SK-N-SH treated with all-trans-retinoic acid at 6 μM for 48 hours (cell line): ENCODE results near the gene CALCOCO1.

ENCODE experiments used
- ATAC-seq: fragments of 200-7000 bp; cut with Tn5 transposase; 3 replicates; pipeline ENCODE4 v1.9.1; 2020; ENCODE audit warnings: mild to moderate bottlenecking, moderate library complexity
- BACH2 ChIP-seq: fragments of 250-450 bp; sonication (Bioruptor Pico); IDR thresholded peaks from 2 replicates; pipeline ENCODE4 v1.9.0; 2021; ENCODE audit warnings: mild to moderate bottlenecking, borderline replicate concordance
- CSDC2 ChIP-seq: fragments of 250-450 bp; sonication (Bioruptor Pico); IDR thresholded peaks from 2 replicates; pipeline ENCODE4 v1.5.0; 2020; ENCODE audit warnings: mild to moderate bottlenecking, moderate library complexity
- ESRRG ChIP-seq: fragments of 250-450 bp; sonication (Bioruptor Pico); IDR thresholded peaks from 2 replicates; pipeline ENCODE4 v1.6.1; 2021; ENCODE audit warnings: mild to moderate bottlenecking
- GLIS3 ChIP-seq: fragments of 250-450 bp; sonication (Bioruptor Pico); IDR thresholded peaks from 2 replicates; pipeline ENCODE4 v1.5.0; 2020; ENCODE audit warnings: mild to moderate bottlenecking, moderate library complexity
- ISL1 ChIP-seq: fragments of 250-450 bp; sonication (Bioruptor Pico); IDR thresholded peaks from 2 replicates; pipeline ENCODE4 v2.1.2; 2022; ENCODE audit warnings: mild to moderate bottlenecking, moderate library complexity
- PPARA ChIP-seq: fragments of 250-450 bp; sonication (Bioruptor Pico); IDR thresholded peaks from 2 replicates; pipeline ENCODE4 v1.5.0; 2020; ENCODE audit warnings: mild to moderate bottlenecking, borderline replicate concordance
- RARB ChIP-seq: fragments of 250-450 bp; sonication (Bioruptor Pico); IDR thresholded peaks from 2 replicates; pipeline ENCODE4 v1.8.0; 2021; ENCODE audit warnings: mild to moderate bottlenecking, moderate library complexity
- SNAI2 ChIP-seq: fragments of 250-450 bp; sonication (Bioruptor Pico); IDR thresholded peaks from 2 replicates; pipeline ENCODE4 v1.5.0; 2020; ENCODE audit warnings: mild to moderate bottlenecking, moderate library complexity
- TCF4 ChIP-seq: fragments of 250-450 bp; sonication (Bioruptor Pico); IDR thresholded peaks from 2 replicates; pipeline ENCODE4 v1.8.0; 2021; ENCODE audit warnings: mild to moderate bottlenecking, moderate library complexity, borderline replicate concordance
- TOX ChIP-seq: fragments of 250-450 bp; sonication (Bioruptor Pico); IDR thresholded peaks from 2 replicates; pipeline ENCODE4 v1.8.0; 2021; ENCODE audit warnings: mild to moderate bottlenecking, moderate library complexity, borderline replicate concordance
- ZC3H10 ChIP-seq: fragments of 250-450 bp; sonication (Bioruptor Pico); IDR thresholded peaks from 2 replicates; pipeline ENCODE4 v1.5.1; 2021; ENCODE audit warnings: mild to moderate bottlenecking, moderate library complexity
- ZFP3 ChIP-seq: fragments of 250-450 bp; sonication (Bioruptor Pico); IDR thresholded peaks from 2 replicates; pipeline ENCODE4 v1.5.0; 2020; ENCODE audit warnings: mild to moderate bottlenecking, moderate library complexity
- ZFP30 ChIP-seq: fragments of 450-650 bp; formaldehyde crosslinking; IDR thresholded peaks from 2 replicates; pipeline ENCODE4 v1.5.0; 2022; ENCODE audit warnings: mild to moderate bottlenecking, moderate library complexity
- ZNF565 ChIP-seq: fragments of 450-650 bp; formaldehyde crosslinking; conservative IDR thresholded peaks from 2 replicates; pipeline ENCODE4 v1.5.0; 2020; ENCODE audit warnings: low read depth, mild to moderate bottlenecking, moderate library complexity
- ZNF70 ChIP-seq: fragments of 450-650 bp; formaldehyde crosslinking; IDR thresholded peaks from 2 replicates; pipeline ENCODE4 v1.5.0; 2020; ENCODE audit warnings: mild to moderate bottlenecking, moderate library complexity
- ZNF8 ChIP-seq: fragments of 450-650 bp; formaldehyde crosslinking; IDR thresholded peaks from 2 replicates; pipeline ENCODE4 v1.5.0; 2020; ENCODE audit warnings: mild to moderate bottlenecking, moderate library complexity
- TF ChIP-seq, protein P1 (sequence below): fragments of 250-450 bp; sonication (Bioruptor Pico); IDR thresholded peaks from 2 replicates; pipeline ENCODE4 v1.5.1; 2021; ENCODE audit warnings: mild to moderate bottlenecking, moderate library complexity
- TF ChIP-seq, protein P2 (sequence below): fragments of 250-450 bp; sonication (Bioruptor Pico); IDR thresholded peaks from 2 replicates; pipeline ENCODE4 v1.8.0; 2021; ENCODE audit warnings: low read depth, mild to moderate bottlenecking, moderate library complexity, borderline replicate concordance
- TF ChIP-seq, protein P3 (sequence below): fragments of 250-450 bp; sonication (Bioruptor Pico); IDR thresholded peaks from 2 replicates; pipeline ENCODE4 v1.5.1; 2020; ENCODE audit warnings: low read depth, mild to moderate bottlenecking, moderate library complexity
- TF ChIP-seq, protein P4 (sequence below): fragments of 250-450 bp; sonication (Bioruptor Pico); IDR thresholded peaks from 2 replicates; pipeline ENCODE4 v1.8.0; 2020; ENCODE audit warnings: mild to moderate bottlenecking, moderate library complexity, borderline replicate concordance

CALCOCO1 gene

DNA sequence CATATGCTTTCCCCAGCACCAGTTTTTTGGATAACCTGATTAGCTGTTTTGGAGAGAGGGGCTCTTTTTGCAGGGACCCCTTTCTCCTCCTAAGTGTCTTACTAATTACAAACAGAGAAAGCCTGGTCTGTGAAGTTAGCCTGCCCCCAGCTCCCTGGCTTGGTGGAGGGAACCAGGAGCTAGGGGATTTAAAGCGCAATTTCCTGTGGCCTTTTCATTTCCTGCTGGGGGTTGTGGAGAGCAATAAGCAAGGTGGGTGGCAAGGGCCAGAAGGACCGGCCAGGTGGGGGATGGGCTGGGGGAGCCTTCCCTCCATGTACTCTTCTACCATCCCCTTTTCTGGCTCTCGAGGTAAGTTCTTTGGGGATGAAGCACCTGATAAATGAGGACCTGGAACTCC is 28.6 kb upstream of the CALCOCO1 start:
- ATAC-seq = no peak
- TF ChIP-seq, protein P1, sequence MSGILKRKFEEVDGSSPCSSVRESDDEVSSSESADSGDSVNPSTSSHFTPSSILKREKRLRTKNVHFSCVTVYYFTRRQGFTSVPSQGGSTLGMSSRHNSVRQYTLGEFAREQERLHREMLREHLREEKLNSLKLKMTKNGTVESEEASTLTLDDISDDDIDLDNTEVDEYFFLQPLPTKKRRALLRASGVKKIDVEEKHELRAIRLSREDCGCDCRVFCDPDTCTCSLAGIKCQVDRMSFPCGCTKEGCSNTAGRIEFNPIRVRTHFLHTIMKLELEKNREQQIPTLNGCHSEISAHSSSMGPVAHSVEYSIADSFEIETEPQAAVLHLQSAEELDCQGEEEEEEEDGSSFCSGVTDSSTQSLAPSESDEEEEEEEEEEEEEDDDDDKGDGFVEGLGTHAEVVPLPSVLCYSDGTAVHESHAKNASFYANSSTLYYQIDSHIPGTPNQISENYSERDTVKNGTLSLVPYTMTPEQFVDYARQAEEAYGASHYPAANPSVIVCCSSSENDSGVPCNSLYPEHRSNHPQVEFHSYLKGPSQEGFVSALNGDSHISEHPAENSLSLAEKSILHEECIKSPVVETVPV (CRISPR knock-in tag) = no peak
- TF ChIP-seq ZC3H10 (CRISPR knock-in tag) = no peak
- no peak for TF ChIP-seq GLIS3 (CRISPR knock-in tag)
- no peak for TF ChIP-seq ZNF8 (CRISPR knock-in tag)
- TF ChIP-seq ZNF565 (CRISPR knock-in tag) = no peak
- TF ChIP-seq ZFP30 (CRISPR knock-in tag) = no peak

DNA sequence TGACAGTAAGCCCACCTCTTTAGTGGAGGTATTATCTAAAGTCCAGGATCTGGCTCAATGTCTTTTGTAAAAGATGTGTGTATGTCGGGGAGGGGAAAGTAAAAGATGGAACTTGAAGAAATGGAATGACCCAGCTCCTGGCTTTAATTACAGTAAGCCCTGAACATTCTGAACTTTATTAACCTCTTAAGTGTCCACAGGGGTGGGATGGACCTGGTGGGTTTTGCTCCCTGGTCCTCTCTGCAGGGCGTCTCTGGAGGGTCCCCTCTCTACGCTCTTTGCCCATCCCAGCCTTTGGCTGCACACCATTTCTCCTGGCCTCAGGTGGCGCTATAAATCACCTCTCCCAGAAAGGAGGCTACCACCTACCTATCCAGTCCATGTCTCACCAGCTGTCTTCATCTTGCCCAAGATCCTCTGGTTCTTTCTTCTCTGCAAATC is 28.2 kb upstream of the CALCOCO1 start:
- TF ChIP-seq, protein P2, sequence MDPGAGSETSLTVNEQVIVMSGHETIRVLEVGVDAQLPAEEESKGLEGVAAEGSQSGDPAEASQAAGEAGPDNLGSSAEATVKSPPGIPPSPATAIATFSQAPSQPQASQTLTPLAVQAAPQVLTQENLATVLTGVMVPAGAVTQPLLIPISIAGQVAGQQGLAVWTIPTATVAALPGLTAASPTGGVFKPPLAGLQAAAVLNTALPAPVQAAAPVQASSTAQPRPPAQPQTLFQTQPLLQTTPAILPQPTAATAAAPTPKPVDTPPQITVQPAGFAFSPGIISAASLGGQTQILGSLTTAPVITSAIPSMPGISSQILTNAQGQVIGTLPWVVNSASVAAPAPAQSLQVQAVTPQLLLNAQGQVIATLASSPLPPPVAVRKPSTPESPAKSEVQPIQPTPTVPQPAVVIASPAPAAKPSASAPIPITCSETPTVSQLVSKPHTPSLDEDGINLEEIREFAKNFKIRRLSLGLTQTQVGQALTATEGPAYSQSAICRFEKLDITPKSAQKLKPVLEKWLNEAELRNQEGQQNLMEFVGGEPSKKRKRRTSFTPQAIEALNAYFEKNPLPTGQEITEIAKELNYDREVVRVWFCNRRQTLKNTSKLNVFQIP (CRISPR knock-in tag) = no peak
- TF ChIP-seq ZNF565 (CRISPR knock-in tag) = no peak
- no peak for TF ChIP-seq PPARA
- TF ChIP-seq, protein P3, sequence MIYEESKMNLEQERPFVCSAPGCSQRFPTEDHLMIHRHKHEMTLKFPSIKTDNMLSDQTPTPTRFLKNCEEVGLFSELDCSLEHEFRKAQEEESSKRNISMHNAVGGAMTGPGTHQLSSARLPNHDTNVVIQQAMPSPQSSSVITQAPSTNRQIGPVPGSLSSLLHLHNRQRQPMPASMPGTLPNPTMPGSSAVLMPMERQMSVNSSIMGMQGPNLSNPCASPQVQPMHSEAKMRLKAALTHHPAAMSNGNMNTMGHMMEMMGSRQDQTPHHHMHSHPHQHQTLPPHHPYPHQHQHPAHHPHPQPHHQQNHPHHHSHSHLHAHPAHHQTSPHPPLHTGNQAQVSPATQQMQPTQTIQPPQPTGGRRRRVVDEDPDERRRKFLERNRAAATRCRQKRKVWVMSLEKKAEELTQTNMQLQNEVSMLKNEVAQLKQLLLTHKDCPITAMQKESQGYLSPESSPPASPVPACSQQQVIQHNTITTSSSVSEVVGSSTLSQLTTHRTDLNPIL (CRISPR knock-in tag) = no peak
- no peak for TF ChIP-seq TCF4
- no peak for TF ChIP-seq ZFP3 (CRISPR knock-in tag)
- no peak for ATAC-seq

DNA sequence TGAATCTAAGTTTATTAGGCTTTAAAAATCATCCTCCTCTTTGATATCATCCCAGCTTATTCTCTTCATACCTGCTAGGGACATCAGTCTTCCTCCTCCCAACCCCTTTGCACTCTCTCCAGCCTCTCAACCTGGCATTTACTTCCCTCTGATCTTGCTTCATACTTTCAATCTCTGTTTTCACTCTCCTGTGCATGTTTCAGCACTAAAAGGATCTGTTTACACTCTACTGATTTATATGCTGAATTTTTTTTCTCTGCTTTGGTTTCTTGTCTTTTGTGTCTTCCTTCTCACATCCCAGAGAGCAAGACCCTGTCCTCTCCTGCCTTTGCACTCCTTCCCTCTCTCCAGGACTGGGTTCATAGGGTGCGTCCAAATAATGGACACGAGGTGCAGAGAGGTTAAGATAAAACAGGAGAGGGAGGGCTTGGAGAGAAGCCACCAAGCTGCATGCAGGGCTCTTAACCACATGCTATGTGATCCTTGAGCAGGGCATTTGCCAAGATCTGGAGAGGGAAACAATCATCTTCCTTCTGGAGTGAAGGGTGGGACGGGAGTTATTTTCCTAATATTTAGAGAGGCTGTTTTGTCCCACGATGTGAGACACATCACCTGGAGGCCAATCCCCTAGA is 27.5 kb upstream of the CALCOCO1 start:
- TF ChIP-seq ZNF70 (CRISPR knock-in tag) = no peak
- TF ChIP-seq, protein P4, sequence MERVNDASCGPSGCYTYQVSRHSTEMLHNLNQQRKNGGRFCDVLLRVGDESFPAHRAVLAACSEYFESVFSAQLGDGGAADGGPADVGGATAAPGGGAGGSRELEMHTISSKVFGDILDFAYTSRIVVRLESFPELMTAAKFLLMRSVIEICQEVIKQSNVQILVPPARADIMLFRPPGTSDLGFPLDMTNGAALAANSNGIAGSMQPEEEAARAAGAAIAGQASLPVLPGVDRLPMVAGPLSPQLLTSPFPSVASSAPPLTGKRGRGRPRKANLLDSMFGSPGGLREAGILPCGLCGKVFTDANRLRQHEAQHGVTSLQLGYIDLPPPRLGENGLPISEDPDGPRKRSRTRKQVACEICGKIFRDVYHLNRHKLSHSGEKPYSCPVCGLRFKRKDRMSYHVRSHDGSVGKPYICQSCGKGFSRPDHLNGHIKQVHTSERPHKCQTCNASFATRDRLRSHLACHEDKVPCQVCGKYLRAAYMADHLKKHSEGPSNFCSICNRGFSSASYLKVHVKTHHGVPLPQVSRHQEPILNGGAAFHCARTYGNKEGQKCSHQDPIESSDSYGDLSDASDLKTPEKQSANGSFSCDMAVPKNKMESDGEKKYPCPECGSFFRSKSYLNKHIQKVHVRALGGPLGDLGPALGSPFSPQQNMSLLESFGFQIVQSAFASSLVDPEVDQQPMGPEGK (CRISPR knock-in tag) = no peak
- TF ChIP-seq ZNF8 (CRISPR knock-in tag) = no peak
- TF ChIP-seq TCF4 = no peak
- no peak for TF ChIP-seq GLIS3 (CRISPR knock-in tag)
- no peak for TF ChIP-seq TOX (CRISPR knock-in tag)
- no peak for TF ChIP-seq RARB (CRISPR knock-in tag)
- ATAC-seq = peak; percentile 11; the same call in 1 of the 3 replicates

DNA sequence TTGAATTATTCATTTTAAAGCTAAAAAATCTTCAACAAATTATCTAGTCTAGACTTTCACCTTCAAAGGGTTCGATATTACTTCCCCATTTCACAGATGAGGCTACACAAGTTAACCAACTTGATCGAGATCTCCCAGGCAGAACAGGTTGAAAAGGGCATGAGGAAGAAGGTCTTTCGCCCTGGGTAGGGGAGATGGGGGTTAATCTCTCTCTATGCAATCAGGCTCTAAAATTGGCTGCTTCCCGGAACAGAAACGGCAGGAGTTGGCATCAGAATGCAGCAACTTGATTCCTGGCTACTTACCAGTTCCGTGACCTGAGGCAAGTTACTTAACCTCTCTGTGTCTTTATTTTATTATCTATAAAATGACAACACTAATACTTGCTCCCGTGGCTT is 26.9 kb upstream of the CALCOCO1 start:
- ATAC-seq = no peak
- TF ChIP-seq, protein P4 (CRISPR knock-in tag) = no peak
- TF ChIP-seq, protein P1 (CRISPR knock-in tag) = no peak
- TF ChIP-seq CSDC2 = no peak
- TF ChIP-seq ISL1 (CRISPR knock-in tag) = no peak
- no peak for TF ChIP-seq ZFP3 (CRISPR knock-in tag)
- no peak for TF ChIP-seq ZNF8 (CRISPR knock-in tag)
- no peak for TF ChIP-seq SNAI2 (CRISPR knock-in tag)
- TF ChIP-seq, protein P2 (CRISPR knock-in tag) = no peak
- no peak for TF ChIP-seq TOX (CRISPR knock-in tag)
- TF ChIP-seq ESRRG (CRISPR knock-in tag) = no peak
- TF ChIP-seq TCF4 = no peak
- no peak for TF ChIP-seq ZNF70 (CRISPR knock-in tag)
- TF ChIP-seq BACH2 = no peak
- TF ChIP-seq RARB (CRISPR knock-in tag) = no peak
- TF ChIP-seq ZNF565 (CRISPR knock-in tag) = no peak
